Neural progenitor cell (in vitro differentiated cells): Measurements from ENCODE around the gene MTA2. TPM values are rescaled to one million over a fixed set of nuclear protein-coding genes. Genes with fewer than 3 reads are reported as not detected.

Experiments used
- DNase-seq: peaks from one replicate; pipeline ENCODE4 v3.0.0-alpha.2; 2016; ENCODE audit warnings: low spot score
- H2AFZ ChIP-seq: fragments of 200-600 bp; sonication (generic); replicated peaks from 2 replicates; pipeline ENCODE4 v1.6.1; 2016; ENCODE audit warnings: antibody characterized with exemption
- H3F3A ChIP-seq: fragments of 200-600 bp; sonication (generic); 2 replicates; pipeline ENCODE4 v1.6.1; 2016; ENCODE audit warnings: antibody characterized with exemption, low read depth
- H3K27ac ChIP-seq: fragments of 200-600 bp; sonication (generic); 2 replicates; pipeline ENCODE4 v1.5.1; 2016; ENCODE audit warnings: mild to moderate bottlenecking
- H3K27me3 ChIP-seq: fragments of 200-600 bp; sonication (generic); 2 replicates; pipeline ENCODE4 v1.6.1; 2016; ENCODE audit warnings: mild to moderate bottlenecking, moderate library complexity
- H3K36me3 ChIP-seq: fragments of 200-600 bp; sonication (generic); 2 replicates; pipeline ENCODE4 v1.5.1; 2016
- H3K4me1 ChIP-seq: fragments of 200-600 bp; sonication (generic); 2 replicates; pipeline ENCODE4 v1.6.1; 2016; ENCODE audit warnings: mixed run types
- H3K4me2 ChIP-seq: fragments of 200-600 bp; sonication (generic); 2 replicates; pipeline ENCODE4 v1.6.1; 2016
- H3K4me3 ChIP-seq: fragments of 200-600 bp; sonication (generic); 2 replicates; pipeline ENCODE4 v1.5.1; 2016
- H3K79me2 ChIP-seq: fragments of 200-600 bp; sonication (generic); 2 replicates; pipeline ENCODE4 v1.6.1; 2016; ENCODE audit warnings: low read depth
- H3K9ac ChIP-seq: fragments of 200-600 bp; sonication (generic); 2 replicates; pipeline ENCODE4 v1.6.1; 2016
- H3K9me3 ChIP-seq: fragments of 200-600 bp; sonication (generic); 2 replicates; pipeline ENCODE4 v1.5.1; 2016; ENCODE audit warnings: low read depth
- H4K20me1 ChIP-seq: fragments of 200-600 bp; sonication (generic); 2 replicates; pipeline ENCODE4 v1.6.1; 2016; ENCODE audit warnings: low read depth
- H3K27ac Mint-ChIP-seq: 3 replicates; pipeline ENCODE4 v1.8.0; 2021; ENCODE audit warnings: mixed read lengths
- H3K27me3 Mint-ChIP-seq: 2 replicates; pipeline ENCODE4 v1.8.0; 2022; ENCODE audit warnings: low read depth, mild to moderate bottlenecking, inconsistent platforms, moderate library complexity, mixed read lengths; ENCODE audit not compliant: insufficient read depth
- H3K36me3 Mint-ChIP-seq: 3 replicates; pipeline ENCODE4 v1.8.0; 2021; ENCODE audit warnings: mixed read lengths
- H3K4me1 Mint-ChIP-seq: 3 replicates; pipeline ENCODE4 v1.8.0; 2021; ENCODE audit warnings: mixed read lengths
- H3K4me3 Mint-ChIP-seq: 3 replicates; pipeline ENCODE4 v1.8.0; 2021; ENCODE audit warnings: mild to moderate bottlenecking, moderate library complexity, mixed read lengths
- H3K9me3 Mint-ChIP-seq: 3 replicates; pipeline ENCODE4 v1.8.0; 2020; ENCODE audit warnings: mixed read lengths
- CTCF ChIP-seq: fragments of 200-600 bp; sonication (generic); IDR thresholded peaks from 2 replicates; pipeline ENCODE4 v1.5.1; 2017; ENCODE audit warnings: antibody characterized with exemption, mild to moderate bottlenecking
- EZH2 ChIP-seq: fragments of 200-600 bp; sonication (generic); IDR thresholded peaks from 2 replicates; pipeline ENCODE4 v1.6.1; 2017; ENCODE audit warnings: antibody characterized with exemption, mild to moderate bottlenecking, moderate library complexity
- EZH2phosphoT487 ChIP-seq: fragments of 200-600 bp; sonication (generic); IDR thresholded peaks from 2 replicates; pipeline ENCODE4 v1.6.1; 2017; ENCODE audit warnings: antibody characterized with exemption
- total RNA-seq: library from RNA; depleted of rRNA; stranded (reverse); fragments of >200 nt; gene quantifications from 2 replicates; pipeline ENCODE4 v1.2.3, GENCODE V29; 2015; ENCODE audit warnings: low replicate concordance

The MTA2 gene
- total RNA-seq, 1 donor from 2014 or later, result 108 TPM

GRCh38 chr11:62559204-62559603 lies 42.5 kb downstream of the MTA2 start:
- Histone ChIP-seq H3K79me2 (peaks cover 40% of the 10 kb centered on the region), H3K27me3 (no peaks in the 10 kb centered on the region), H2AFZ (no peak overlapping the region), H3F3A (peaks cover 90% of the 10 kb centered on the region), H3K27ac (peak overlapping the region; percentile 70), H3K36me3 (peaks cover 10% of the 10 kb centered on the region), H4K20me1 (peaks cover 58% of the 10 kb centered on the region), H3K4me1 (peaks cover 50% of the 10 kb centered on the region), H3K4me2 (no peak overlapping the region), H3K9ac (no peak overlapping the region), H3K9me3 (no peaks in the 10 kb centered on the region), H3K4me3 (no peak overlapping the region)
- H3K36me3 Mint-ChIP-seq, result peaks cover 32% of the 10 kb centered on the region
- TF ChIP-seq EZH2, result no peak
- no peak for TF ChIP-seq CTCF
- TF ChIP-seq EZH2phosphoT487, result no peak
- H3K27ac Mint-ChIP-seq, result no peak overlapping the region
- H3K4me1 Mint-ChIP-seq, result peaks cover 41% of the 10 kb centered on the region
- peak; percentile 18 for DNase-seq
- H3K4me3 Mint-ChIP-seq, result no peak overlapping the region
- no peaks in the 10 kb centered on the region for H3K9me3 Mint-ChIP-seq
- peaks cover 4% of the 10 kb centered on the region for H3K27me3 Mint-ChIP-seq

GRCh38 chr11:62558669-62559068 lies 43.0 kb downstream of the MTA2 start:
- no peaks in the 10 kb centered on the region for H3K27me3 ChIP-seq
- Mint-ChIP-seq H3K36me3 (peaks cover 29% of the 10 kb centered on the region), H3K27me3 (peaks cover 4% of the 10 kb centered on the region), H3K9me3 (no peaks in the 10 kb centered on the region), H3K4me1 (peaks cover 47% of the 10 kb centered on the region), H3K27ac (no peak overlapping the region), H3K4me3 (no peak overlapping the region)
- peaks cover 36% of the 10 kb centered on the region for H3K79me2 ChIP-seq
- no peak overlapping the region for H2AFZ ChIP-seq
- H3K4me3 ChIP-seq, result no peak overlapping the region
- peaks cover 56% of the 10 kb centered on the region for H3K4me1 ChIP-seq
- H3K9ac ChIP-seq, result no peak overlapping the region
- peaks cover 54% of the 10 kb centered on the region for H4K20me1 ChIP-seq
- no peaks in the 10 kb centered on the region for H3K9me3 ChIP-seq
- H3K4me2 ChIP-seq, result no peak overlapping the region
- DNase-seq, result no peak
- peaks cover 10% of the 10 kb centered on the region for H3K36me3 ChIP-seq
- TF ChIP-seq CTCF (no peak), EZH2phosphoT487 (no peak), EZH2 (no peak)
- peaks cover 92% of the 10 kb centered on the region for H3F3A ChIP-seq
- H3K27ac ChIP-seq, result peak overlapping the region; percentile 70

- Mint-ChIP-seq H3K27ac (peak overlapping the region; percentile 96), H3K9me3 (no peaks in the 10 kb centered on the region), H3K4me1 (peaks cover 61% of the 10 kb centered on the region), H3K36me3 (peaks cover 25% of the 10 kb centered on the region), H3K4me3 (peak overlapping the region; percentile 12), H3K27me3 (peaks cover 3% of the 10 kb centered on the region)
- H3K4me3 ChIP-seq, result no peak overlapping the region
- DNase-seq, result no peak
- TF ChIP-seq EZH2phosphoT487 (no peak), EZH2 (no peak), CTCF (no peak)
- peak overlapping the region; percentile 71 for H3K27ac ChIP-seq
- H3F3A ChIP-seq, result peaks cover 92% of the 10 kb centered on the region
- H3K9ac ChIP-seq, result no peak overlapping the region
- H3K27me3 ChIP-seq, result no peaks in the 10 kb centered on the region
- H3K4me2 ChIP-seq, result no peak overlapping the region
- no peaks in the 10 kb centered on the region for H3K9me3 ChIP-seq
- peaks cover 38% of the 10 kb centered on the region for H4K20me1 ChIP-seq
- H2AFZ ChIP-seq, result no peak overlapping the region
- peaks cover 10% of the 10 kb centered on the region for H3K36me3 ChIP-seq
- peaks cover 62% of the 10 kb centered on the region for H3K4me1 ChIP-seq
- H3K79me2 ChIP-seq, result peaks cover 20% of the 10 kb centered on the region
Measured at GRCh38 chr11:62556875-62557631, 44.6 kb downstream of the MTA2 start.
